H1 (cell line): ENCODE data around the gene TMEM168. TPM values are rescaled to one million over a fixed set of nuclear protein-coding genes. Genes with fewer than 3 reads are reported as not detected.

Experiments used
- CTCF ChIA-PET: fragments of 300-600 bp; sonication (Branson Sonifier 250); formaldehyde crosslinking; loops from one replicate; lab custom pipeline; 2021; ENCODE audit not compliant: partially characterized antibody; lab: Charles Lee
- POLR2A ChIA-PET: fragments of 300-600 bp; sonication (Branson Sonifier 250); formaldehyde crosslinking; loops from one replicate; lab custom pipeline; 2021; ENCODE audit warnings: inconsistent platforms; ENCODE audit not compliant: partially characterized antibody; lab: Charles Lee
- DNase-seq, 2 experiments: peaks; one replicate each; pipeline versions ENCODE4 v3.0.0 to v3.0.0-alpha.2; 2010 to 2022; ENCODE audit warnings: low spot score in 2 of 2, low read depth in 1 of 2, mixed read lengths in 1 of 2
- FAIRE-seq: peaks from 2 replicates; lab custom pipeline; 2011; peaks lifted over from hg19 to GRCh38; lab: Jason Lieb, UNC
- H2AFZ ChIP-seq: 2 replicates; pipeline ENCODE4 v1.8.1; 2012; ENCODE audit warnings: low read length, inconsistent platforms
- H2AK5ac ChIP-seq: 2 replicates; pipeline ENCODE4 v1.6.1; 2013; ENCODE audit warnings: low read depth, low read length
- H2BK120ac ChIP-seq: replicated peaks from 2 replicates; pipeline ENCODE3; 2013; ENCODE audit warnings: low read depth, low read length, inconsistent platforms
- H2BK12ac ChIP-seq: 2 replicates; pipeline ENCODE4 v1.6.1; 2013; ENCODE audit warnings: low read depth, low read length
- H2BK15ac ChIP-seq: 2 replicates; pipeline ENCODE4 v1.6.1; 2013; ENCODE audit warnings: low read length
- H2BK20ac ChIP-seq: 2 replicates; pipeline ENCODE4 v1.6.1; 2013; ENCODE audit warnings: low read length
- H2BK5ac ChIP-seq: 2 replicates; pipeline ENCODE4 v1.6.1; 2013; ENCODE audit warnings: low read depth, low read length
- H3K14ac ChIP-seq: 2 replicates; pipeline ENCODE4 v1.6.1; 2013; ENCODE audit warnings: inconsistent platforms; ENCODE audit not compliant: insufficient read length
- H3K18ac ChIP-seq: 2 replicates; pipeline ENCODE4 v1.6.1; 2013; ENCODE audit warnings: low read length; ENCODE audit errors: extremely low read depth
- H3K23ac ChIP-seq: 2 replicates; pipeline ENCODE4 v1.6.1; 2013; ENCODE audit warnings: inconsistent platforms; ENCODE audit not compliant: insufficient read length
- H3K23me2 ChIP-seq: 2 replicates; pipeline ENCODE4 v1.6.1; 2013; ENCODE audit warnings: low read depth, low read length
- H3K27ac ChIP-seq: 2 replicates; pipeline ENCODE4 v1.6.1; 2011; ENCODE audit warnings: low read depth, low read length, inconsistent platforms
- H3K27me3 ChIP-seq, 4 experiments: replicated peaks in 1 of 4; 1 replicate in 1 of 4; 2 replicates in 3 of 4; pipeline versions ENCODE4 v1.6.1 to v1.8.1; 2011 to 2013; ENCODE audit warnings: low read length in 3 of 4, mild to moderate bottlenecking in 3 of 4, inconsistent platforms in 2 of 4, mixed read lengths in 2 of 4, moderate library complexity in 1 of 4; ENCODE audit not compliant: control insufficient read depth in 3 of 4, insufficient read depth in 3 of 4; ENCODE audit errors: extremely low read depth in 1 of 4
- H3K36me3 ChIP-seq, 4 experiments: 2 replicates each; pipeline versions ENCODE4 v1.6.1 to v1.8.1; 2011 to 2013; ENCODE audit warnings: mild to moderate bottlenecking in 4 of 4, low read length in 3 of 4, moderate library complexity in 2 of 4, control low read depth in 1 of 4, inconsistent platforms in 1 of 4; ENCODE audit not compliant: insufficient read depth in 4 of 4, control insufficient read depth in 2 of 4
- H3K4ac ChIP-seq: replicated peaks from 2 replicates; pipeline ENCODE3; 2013; ENCODE audit warnings: low read length, low read depth, mixed read lengths, inconsistent platforms; ENCODE audit not compliant: insufficient read length
- H3K4me1 ChIP-seq, 4 experiments: replicated peaks in 1 of 4; 1 replicate in 1 of 4; 2 replicates in 3 of 4; pipeline versions ENCODE4 v1.6.1 to v1.8.1; 2011 to 2013; ENCODE audit warnings: low read length in 3 of 4, inconsistent platforms in 2 of 4, mixed read lengths in 1 of 4; ENCODE audit not compliant: insufficient read depth in 4 of 4, control insufficient read depth in 3 of 4
- H3K4me2 ChIP-seq, 2 experiments: 2 replicates each; pipeline versions ENCODE4 v1.6.1 to v1.8.1; 2011 to 2013; ENCODE audit warnings: low read depth in 2 of 2, low read length in 2 of 2, control low read depth in 1 of 2, inconsistent platforms in 1 of 2, mild to moderate bottlenecking in 1 of 2; ENCODE audit not compliant: insufficient read depth in 1 of 2
- H3K4me3 ChIP-seq, 4 experiments: fragments of 200-600, 300-600 bp in 1 of 4; sonication (generic), shearing (Covaris generic), sonication (Bioruptor Twin) in 1 of 4; 2 replicates each; pipeline versions ENCODE4 v1.5.1 to v1.8.1; 2011 to 2016; ENCODE audit warnings: low read length in 4 of 4, low read depth in 3 of 4, control low read depth in 2 of 4, inconsistent platforms in 2 of 4, mild to moderate bottlenecking in 2 of 4, mixed read lengths in 1 of 4, moderate library complexity in 1 of 4; ENCODE audit not compliant: insufficient read depth in 2 of 4; ENCODE audit errors: extremely low read depth in 1 of 4
- H3K56ac ChIP-seq: replicated peaks from 2 replicates; pipeline ENCODE3; 2013; ENCODE audit warnings: low read depth, mild to moderate bottlenecking, mixed read lengths, low read length, inconsistent platforms; ENCODE audit not compliant: insufficient read length
- H3K79me1 ChIP-seq: 2 replicates; pipeline ENCODE4 v1.6.1; 2013; ENCODE audit warnings: low read depth, low read length, control low read depth
- H3K79me2 ChIP-seq, 2 experiments: 2 replicates each; pipeline versions ENCODE4 v1.6.1 to v1.8.1; 2012 to 2013; ENCODE audit warnings: low read length in 2 of 2, mild to moderate bottlenecking in 2 of 2, inconsistent platforms in 1 of 2; ENCODE audit not compliant: insufficient read depth in 2 of 2, control insufficient read depth in 1 of 2
- H3K9ac ChIP-seq, 4 experiments: replicated peaks in 1 of 4; 1 replicate in 1 of 4; 2 replicates in 3 of 4; pipeline versions ENCODE4 v1.6.1 to v1.8.1; 2011 to 2013; ENCODE audit warnings: low read depth in 3 of 4, low read length in 3 of 4, control low read depth in 2 of 4, mild to moderate bottlenecking in 2 of 4, moderate library complexity in 2 of 4, inconsistent platforms in 1 of 4; ENCODE audit errors: extremely low read depth in 1 of 4
- H3K9me3 ChIP-seq, 2 experiments: 2 replicates each; pipeline versions ENCODE4 v1.6.1 to v1.8.1; 2012 to 2013; ENCODE audit warnings: mild to moderate bottlenecking in 2 of 2, moderate library complexity in 2 of 2, control low read depth in 1 of 2, inconsistent platforms in 1 of 2, low read depth in 1 of 2, low read length in 1 of 2, mixed read lengths in 1 of 2; ENCODE audit not compliant: insufficient read depth in 2 of 2
- H4K20me1 ChIP-seq, 2 experiments: replicated peaks in 1 of 2; 2 replicates each; pipeline versions ENCODE3 to v1.8.1; 2011 to 2013; ENCODE audit warnings: inconsistent platforms in 2 of 2, low read length in 2 of 2, mild to moderate bottlenecking in 1 of 2; ENCODE audit not compliant: insufficient read depth in 2 of 2, control insufficient read depth in 1 of 2
- H4K5ac ChIP-seq: 2 replicates; pipeline ENCODE4 v1.6.1; 2013; ENCODE audit warnings: low read length, low read depth, mixed read lengths, inconsistent platforms; ENCODE audit not compliant: insufficient read length
- H4K8ac ChIP-seq: 2 replicates; pipeline ENCODE4 v1.8.0; 2013; ENCODE audit warnings: mild to moderate bottlenecking, moderate library complexity, low read length, inconsistent platforms; ENCODE audit not compliant: insufficient read depth; ENCODE audit errors: extremely low read depth
- H4K91ac ChIP-seq: replicated peaks from 2 replicates; pipeline ENCODE3; 2013; ENCODE audit warnings: low read length, mixed read lengths, inconsistent platforms; ENCODE audit not compliant: insufficient read length
- ATF3 ChIP-seq: IDR thresholded peaks from 2 replicates; pipeline ENCODE4 v1.6.1; 2011; ENCODE audit warnings: low read depth, mild to moderate bottlenecking, low read length; ENCODE audit not compliant: insufficient read depth
- CBX5 ChIP-seq: fragments of 300-800, 300-1000 bp; sonication (generic); IDR thresholded peaks from 2 replicates; pipeline ENCODE4 v1.7.1; 2016; ENCODE audit warnings: antibody characterized with exemption, low read length, low read depth
- CTBP2 ChIP-seq: IDR thresholded peaks from 2 replicates; pipeline ENCODE4 v1.7.0; 2011; ENCODE audit warnings: borderline replicate concordance, mild to moderate bottlenecking, moderate library complexity, mixed read lengths, low read length; ENCODE audit not compliant: insufficient read depth, insufficient read length
- EP300 ChIP-seq, 2 experiments: IDR thresholded peaks; 1 replicate in 1 of 2; 2 replicates in 1 of 2; pipeline ENCODE4 v1.6.1; 2011 to 2012; ENCODE audit warnings: low read depth in 2 of 2, low read length in 2 of 2, mild to moderate bottlenecking in 2 of 2, borderline replicate concordance in 1 of 2, inconsistent platforms in 1 of 2, moderate library complexity in 1 of 2
- FOSL1 ChIP-seq: IDR thresholded peaks from 2 replicates; pipeline ENCODE4 v1.6.1; 2011; ENCODE audit warnings: mild to moderate bottlenecking, low read depth, low read length, moderate library complexity; ENCODE audit not compliant: insufficient read depth
- GABPA ChIP-seq: IDR thresholded peaks from 2 replicates; pipeline ENCODE4 v1.6.1; 2011; ENCODE audit warnings: mild to moderate bottlenecking, low read length, moderate library complexity, borderline replicate concordance; ENCODE audit not compliant: insufficient read depth
- KDM1A ChIP-seq: fragments of 200-600, 300-600 bp; sonication (generic); IDR thresholded peaks from 2 replicates; pipeline ENCODE4 v1.7.1; 2016; ENCODE audit warnings: mild to moderate bottlenecking, low read length, borderline replicate concordance
- RBBP5 ChIP-seq: IDR thresholded peaks from 2 replicates; pipeline ENCODE4 v1.7.1; 2012; ENCODE audit warnings: low read depth, mild to moderate bottlenecking, inconsistent platforms, low read length, moderate library complexity, borderline replicate concordance
- RFX5 ChIP-seq: IDR thresholded peaks from 2 replicates; pipeline ENCODE4 v1.6.1; 2011; ENCODE audit warnings: low read depth, low read length, improper control_type of control experiment, borderline replicate concordance
- SIX5 ChIP-seq: IDR thresholded peaks from 2 replicates; pipeline ENCODE4 v1.6.1; 2011; ENCODE audit warnings: mild to moderate bottlenecking, low read depth, low read length
- WGBS, 2 experiments: shearing (Covaris generic) in 1 of 2; methylation state at CpG; one replicate each; pipeline versions ENCODE4 v1.1.6 to v1.1.7; 2013 to 2015; ENCODE audit warnings: low lambda C conversion rate in 2 of 2, mixed read lengths in 2 of 2, inconsistent platforms in 1 of 2, low coverage in 1 of 2, missing lambda C conversion rate in 1 of 2; ENCODE audit not compliant: insufficient replicate concordance in 2 of 2, insufficient coverage in 1 of 2, insufficient read length in 1 of 2; ENCODE audit errors: extremely low coverage in 1 of 2, missing lambda C conversion rate in 1 of 2; 5-methylcytosine and 5-hydroxymethylcytosine counted together
- polyA plus RNA-seq, 7 experiments: library from polyadenylated mRNA; depleted of rRNA in 3 of 7; stranded (reverse) in 5 of 7; unstranded in 2 of 7; fragments of >200 nt in 5 of 7; fragments of 200-250 nt in 2 of 7; gene quantifications; 1 replicate in 5 of 7; 2 replicates in 1 of 7; 4 replicates in 1 of 7; pipeline versions ENCODE4 v1.2.1 to v1.2.3, GENCODE V29; 2011 to 2013; ENCODE audit warnings: missing spikeins in 2 of 7, mixed read lengths in 2 of 7
- total RNA-seq: library from RNA; stranded (reverse); fragmentation: NEBNext Ultra II Directional; extraction: Animal tissue kit (Norgen Biotek cat#: 25700); gene quantifications from 2 replicates; pipeline ENCODE4 v1.2.1, GENCODE V29; 2021

The TMEM168 gene
- total and polyA plus RNA-seq, 2 of the 8 experiments (the other 6 are each of a cell fraction or from before 2014, with no cell fraction given): 8.9 to 11.1 TPM

GRCh38 chr7:112791465-112792168, 1.4 kb upstream of the TMEM168 start:
- peaks cover 0 to 1% (median 0%) of the 10 kb centered on the region in 4 experiments; a peak in 4 of 7 replicates for H3K4me1 ChIP-seq
- FAIRE-seq (no peak), DNase-seq (no peak)
- H3K27ac ChIP-seq: no peak overlapping the region
- peak overlapping the region; percentile 65; the same call in 1 of the 2 replicates for H2AFZ ChIP-seq
- ChIA-PET POLR2A (interaction anchor here (2.8 kb wide), 1 partner anchor 8 kb away, joined by 11 read pairs; no protein-coding TSS in a partner anchor), CTCF (interaction anchor here (1.2 kb wide), 1 partner anchor 78 kb away, joined by 3 read pairs; no protein-coding TSS in a partner anchor)
- no peaks in the 10 kb centered on the region for H4K20me1 ChIP-seq
- H3K23ac ChIP-seq: no peak overlapping the region
- no peaks in the 10 kb centered on the region; a peak in 1 of 7 replicates for H3K27me3 ChIP-seq
- no peaks in the 10 kb centered on the region; the same call in 1 of the 2 replicates for H3K79me1 ChIP-seq
- H2BK12ac ChIP-seq: no peak overlapping the region; the same call in 1 of the 2 replicates
- H2BK15ac ChIP-seq: no peak overlapping the region
- no peak overlapping the region for H3K9ac ChIP-seq
- peaks cover 0 to 10% of the 10 kb centered on the region in 2 experiments; a peak in 1 of 4 replicates for H3K79me2 ChIP-seq
- H2AK5ac ChIP-seq: 0 out of 2 replicates have a peak overlapping the region, but pooled peaks have one; percentile 25
- H3K4me2 ChIP-seq: no peak overlapping the region; a peak in 1 of 4 replicates
- H4K91ac ChIP-seq: no peak overlapping the region
- 95% methylated on average over 11 of the region's 15 CpGs; no CpG with 5 or more reads in 1 of the 2 experiments for WGBS, 2 experiments
- no peak overlapping the region for H3K14ac ChIP-seq
- no peak overlapping the region for H3K4me3 ChIP-seq
- no peak overlapping the region for H4K5ac ChIP-seq
- no peak overlapping the region for H3K56ac ChIP-seq
- H3K4ac ChIP-seq: no peak overlapping the region
- peaks cover 5% of the 10 kb centered on the region for H3K23me2 ChIP-seq
- no peak overlapping the region; the same call in 1 of the 2 replicates for H3K18ac ChIP-seq
- H3K9me3 ChIP-seq: no peaks in the 10 kb centered on the region
- no peak overlapping the region for H4K8ac ChIP-seq
- no peaks in the 10 kb centered on the region for H3K36me3 ChIP-seq
- H2BK5ac ChIP-seq: no peak overlapping the region
- H2BK20ac ChIP-seq: no peak overlapping the region
- H2BK120ac ChIP-seq: no peak overlapping the region
- TF ChIP-seq CTBP2 (no peak), SIX5 (no peak), FOSL1 (no peak), GABPA (no peak), EP300 (IDR thresholded peaks at IDR 0.05; ENCODE audit: borderline replicate concordance in 1 of 2, low read depth in 2 of 2, low read length in 2 of 2) (no peak), CBX5 (no peak), ATF3 (no peak), KDM1A (no peak), RBBP5 (no peak), RFX5 (no peak)
